GM12865 (cell line): ENCODE data around the gene SLAMF9.

Experiments used
- DNase-seq: peaks from one replicate; pipeline ENCODE4 v3.0.0; 2010; ENCODE audit warnings: low read depth
- H3K4me3 ChIP-seq: 2 replicates; pipeline ENCODE4 v1.5.1; 2011; ENCODE audit warnings: mild to moderate bottlenecking, low read depth, low read length, control low read depth
- CTCF ChIP-seq: IDR thresholded peaks from 2 replicates; pipeline ENCODE4 v1.5.1; 2011; ENCODE audit warnings: low read length, control low read depth, low read depth, inconsistent platforms; ENCODE audit not compliant: insufficient read depth; ENCODE audit errors: missing control alignments

SLAMF9 gene

GRCh38 chr1:159959451-159959850 is 5.4 kb upstream of the SLAMF9 start:
- TF ChIP-seq CTCF, result no peak
- no peak for DNase-seq
- no peak overlapping the region for H3K4me3 ChIP-seq

GRCh38 chr1:159958719-159959380 is 4.8 kb upstream of the SLAMF9 start:
- no peak overlapping the region for H3K4me3 ChIP-seq
- no peak for TF ChIP-seq CTCF
- peak; percentile 59 for DNase-seq

GRCh38 chr1:159957824-159958268 is 3.8 kb upstream of the SLAMF9 start:
- H3K4me3 ChIP-seq, result no peak overlapping the region
- no peak for DNase-seq
- no peak for TF ChIP-seq CTCF

GRCh38 chr1:159955456-159955855 is 1.4 kb upstream of the SLAMF9 start:
- no peak overlapping the region for H3K4me3 ChIP-seq
- TF ChIP-seq CTCF, result no peak
- no peak for DNase-seq

GRCh38 chr1:159952932-159953331 is 1.1 kb downstream of the SLAMF9 start:
- no peak overlapping the region for H3K4me3 ChIP-seq
- no peak for TF ChIP-seq CTCF
- no peak for DNase-seq

- no peak overlapping the region for H3K4me3 ChIP-seq
- TF ChIP-seq CTCF, result no peak
- DNase-seq, result no peak
Measured at GRCh38 chr1:159951551-159951950, 2.5 kb downstream of the SLAMF9 start.

- DNase-seq, result no peak
- no peak for TF ChIP-seq CTCF
- H3K4me3 ChIP-seq, result no peak overlapping the region
Measured at GRCh38 chr1:159951016-159951415, 3.0 kb downstream of the SLAMF9 start.
